ENCODE data around the gene RRP7A. TPM values are rescaled to one million over a fixed set of nuclear protein-coding genes. Genes with fewer than 3 reads are reported as not detected.
"Not testable (repeated sequence)": the region's sequence is repeated elsewhere in the genome, so short reads cannot be mapped to it uniquely, and the experiment has no call there.

The RRP7A gene
- total RNA-seq, 2 donors from 2014 or later: 13.7 to 23.4 TPM

- intact Hi-C loops (cut with DNase I): no loop called here
- H3K27me3 ChIP-seq: no peaks in the 10 kb centered on the region
- H3K36me3 ChIP-seq (replicated peaks in 1 of 2; ENCODE audit: insufficient read depth in 1 of 2, low read depth in 2 of 2): no peaks in the 10 kb centered on the region
- no peaks in the 10 kb centered on the region for H3K9me3 ChIP-seq
- DNase-seq (no peak), ATAC-seq (no peak)
- no peak overlapping the region for H3K27ac ChIP-seq
- TF ChIP-seq POLR2A (IDR thresholded peaks at IDR 0.05) (no peak), CTCF (IDR thresholded peaks at IDR 0.05) (no peak)
- H3K4me3 ChIP-seq: no peak overlapping the region
- peaks cover 5% of the 10 kb centered on the region for H3K4me1 ChIP-seq
- 60 to 80% methylated on average over 6 of the region's 6 CpGs for WGBS, 2 donors
Observed at GRCh38 chr22:42493393-42493792, 26.2 kb downstream of the RRP7A start.

GRCh38 chr22:42492323-42492690 lies 27.3 kb downstream of the RRP7A start:
- no peaks in the 10 kb centered on the region for H3K36me3 ChIP-seq (replicated peaks in 1 of 2; ENCODE audit: insufficient read depth in 1 of 2, low read depth in 2 of 2)
- WGBS, 2 donors: 92 to 94% methylated on average over 13 to 18 of the region's 18 CpGs
- intact Hi-C loops (cut with DNase I): no loop called here

GRCh38 chr22:42490243-42490832 lies 29.3 kb downstream of the RRP7A start:
- 46 to 53% methylated on average over 7 to 8 of the region's 8 CpGs for WGBS, 2 donors
- ATAC-seq (no peak), DNase-seq (no peak)
- TF ChIP-seq CTCF (IDR thresholded peaks at IDR 0.05): no peak
- no peak for TF ChIP-seq POLR2A (IDR thresholded peaks at IDR 0.05)
- Histone ChIP-seq H3K27ac (no peak overlapping the region), H3K36me3 (replicated peaks in 1 of 2; ENCODE audit: insufficient read depth in 1 of 2, low read depth in 2 of 2) (no peaks in the 10 kb centered on the region), H3K4me3 (no peak overlapping the region), H3K9me3 (no peaks in the 10 kb centered on the region), H3K27me3 (no peaks in the 10 kb centered on the region), H3K4me1 (no peaks in the 10 kb centered on the region)
- intact Hi-C loops (cut with DNase I): no loop called here

More at GRCh38 chr22:42492323-42492690, 27.3 kb downstream of the RRP7A start:
- Histone ChIP-seq H3K27ac (no peak overlapping the region), H3K4me3 (no peak overlapping the region), H3K27me3 (no peaks in the 10 kb centered on the region), H3K4me1 (no peaks in the 10 kb centered on the region), H3K9me3 (no peaks in the 10 kb centered on the region)
- DNase-seq: no peak
- TF ChIP-seq POLR2A (IDR thresholded peaks at IDR 0.05) (no peak), CTCF (IDR thresholded peaks at IDR 0.05) (no peak)
- ATAC-seq: no peak

- TF ChIP-seq CTCF (IDR thresholded peaks at IDR 0.05) (no peak), POLR2A (IDR thresholded peaks at IDR 0.05) (no peak)
- Histone ChIP-seq H3K36me3 (replicated peaks in 1 of 2; ENCODE audit: insufficient read depth in 1 of 2, low read depth in 2 of 2) (no peaks in the 10 kb centered on the region), H3K27me3 (no peaks in the 10 kb centered on the region), H3K9me3 (no peaks in the 10 kb centered on the region), H3K4me1 (no peaks in the 10 kb centered on the region), H3K4me3 (no peak overlapping the region), H3K27ac (no peak overlapping the region)
- no peak for ATAC-seq
- no peak for DNase-seq
- WGBS, 2 donors: 85 to 88% methylated on average over 10 of the region's 10 CpGs
- intact Hi-C loops (cut with DNase I): no loop called here
Observed at GRCh38 chr22:42489000-42489399, 30.6 kb downstream of the RRP7A start.

- Histone ChIP-seq H3K4me1 (no peaks in the 10 kb centered on the region), H3K27ac (no peak overlapping the region), H3K27me3 (no peaks in the 10 kb centered on the region), H3K4me3 (no peak overlapping the region), H3K36me3 (replicated peaks in 1 of 2; ENCODE audit: insufficient read depth in 1 of 2, low read depth in 2 of 2) (no peaks in the 10 kb centered on the region), H3K9me3 (no peaks in the 10 kb centered on the region)
- ATAC-seq (no peak), DNase-seq (no peak)
- intact Hi-C loops (cut with DNase I): no loop called here
- 64 to 72% methylated on average over 6 of the region's 6 CpGs for WGBS, 2 donors
- TF ChIP-seq POLR2A (IDR thresholded peaks at IDR 0.05) (no peak), CTCF (IDR thresholded peaks at IDR 0.05) (no peak)
Observed at GRCh38 chr22:42484506-42484905, 35.1 kb downstream of the RRP7A start.

GRCh38 chr22:42483610-42484223 lies 35.9 kb downstream of the RRP7A start:
- H3K27me3 ChIP-seq; H3K36me3 ChIP-seq (replicated peaks in 1 of 2; ENCODE audit: insufficient read depth in 1 of 2, low read depth in 2 of 2); H3K27ac ChIP-seq; DNase-seq; H3K9me3 ChIP-seq; ATAC-seq; H3K4me1 ChIP-seq; intact Hi-C loops (cut with DNase I); H3K4me3 ChIP-seq: not testable (repeated sequence)
- WGBS, 2 donors: no CpG with 5 or more reads among the region's 13 CpGs
